ENCODE measurements around the gene SLC25A21.
A peak's percentile ranks its signal among the peaks of the same experiment; 100 is the strongest.

- TF ChIP-seq CTCF (tag by site-specific recombination; IDR thresholded peaks at IDR 0.05) (no peak), ZNF274 (IDR thresholded peaks at IDR 0.05; ENCODE audit: low read length) (no peak), ZNF274 (tag by site-specific recombination; IDR thresholded peaks at IDR 0.05; ENCODE audit: borderline replicate concordance) (no peak), BCL11A (tag by site-specific recombination; IDR thresholded peaks at IDR 0.05; ENCODE audit: low read depth) (no peak), ZSCAN5A (tag by site-specific recombination; IDR thresholded peaks at IDR 0.05) (no peak), PBX3 (CRISPR knock-in tag; IDR thresholded peaks at IDR 0.05) (no peak), ZBTB1 (tag by site-specific recombination; IDR thresholded peaks at IDR 0.05) (no peak), ZNF48 (tag by site-specific recombination; IDR thresholded peaks at IDR 0.05) (no peak), ZSCAN18 (tag by site-specific recombination; IDR thresholded peaks at IDR 0.05) (no peak), ZNF280D (tag by site-specific recombination; IDR thresholded peaks at IDR 0.05) (no peak), ZNF24 (tag by site-specific recombination; IDR thresholded peaks at IDR 0.05) (0 out of 2 replicates have a peak, but pooled peaks have one; percentile 16), ZNF324 (tag by site-specific recombination; IDR thresholded peaks at IDR 0.05) (no peak), ZNF701 (tag by site-specific recombination; IDR thresholded peaks at IDR 0.05) (no peak), ZNF132 (tag by site-specific recombination; IDR thresholded peaks at IDR 0.05; ENCODE audit: borderline replicate concordance) (no peak)
Measured at GRCh38 chr14:36955967-36956366, 216.4 kb downstream of the SLC25A21 start.
